HG03139 (cell line): Measurements from ENCODE around the gene NECTIN2.
A peak's percentile ranks its signal among the peaks of the same experiment; 100 is the strongest.

Experiments
- ATAC-seq: cut with Tn5 transposase; IDR thresholded peaks from one replicate; pipeline ENCODE4 v1.9.1; 2021; ENCODE audit not compliant: unreplicated experiment

The NECTIN2 gene

GRCh38 chr19:44845612-44846454 lies at the start of gene NECTIN2:
TSS of gene NECTIN2 (plus strand) at chr19:44846297. CDS start at chr19:44846526, 229 bp downstream.
- no peak for ATAC-seq

DNA sequence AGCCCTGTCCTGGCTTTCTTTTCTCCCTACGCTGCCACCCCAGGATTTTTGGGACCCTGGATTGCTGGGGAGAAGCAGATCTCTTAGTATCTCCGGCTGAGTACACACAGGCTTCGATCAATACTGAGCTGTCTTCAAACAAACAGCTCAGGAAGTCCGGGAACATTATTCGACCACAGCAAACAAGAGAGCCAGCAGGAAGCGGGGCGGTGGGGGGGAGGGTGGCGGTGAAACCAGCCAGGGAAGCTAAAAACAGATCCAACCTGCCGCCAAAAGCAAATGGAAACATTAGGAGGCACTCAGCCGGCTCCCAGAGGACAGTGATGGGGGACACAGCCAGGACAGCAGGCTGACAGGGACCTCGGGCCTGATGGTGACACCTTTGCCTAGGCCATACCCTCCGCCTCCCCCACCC lies 49.4 kb upstream of the NECTIN2 start:
- no peak for ATAC-seq

GRCh38 chr19:44799627-44800346 lies 46.3 kb upstream of the NECTIN2 start:
- no peak for ATAC-seq

- ATAC-seq: peak; percentile 71
These were observed 45.6 kb upstream of the NECTIN2 start for GRCh38 chr19:44800461-44800860.

DNA sequence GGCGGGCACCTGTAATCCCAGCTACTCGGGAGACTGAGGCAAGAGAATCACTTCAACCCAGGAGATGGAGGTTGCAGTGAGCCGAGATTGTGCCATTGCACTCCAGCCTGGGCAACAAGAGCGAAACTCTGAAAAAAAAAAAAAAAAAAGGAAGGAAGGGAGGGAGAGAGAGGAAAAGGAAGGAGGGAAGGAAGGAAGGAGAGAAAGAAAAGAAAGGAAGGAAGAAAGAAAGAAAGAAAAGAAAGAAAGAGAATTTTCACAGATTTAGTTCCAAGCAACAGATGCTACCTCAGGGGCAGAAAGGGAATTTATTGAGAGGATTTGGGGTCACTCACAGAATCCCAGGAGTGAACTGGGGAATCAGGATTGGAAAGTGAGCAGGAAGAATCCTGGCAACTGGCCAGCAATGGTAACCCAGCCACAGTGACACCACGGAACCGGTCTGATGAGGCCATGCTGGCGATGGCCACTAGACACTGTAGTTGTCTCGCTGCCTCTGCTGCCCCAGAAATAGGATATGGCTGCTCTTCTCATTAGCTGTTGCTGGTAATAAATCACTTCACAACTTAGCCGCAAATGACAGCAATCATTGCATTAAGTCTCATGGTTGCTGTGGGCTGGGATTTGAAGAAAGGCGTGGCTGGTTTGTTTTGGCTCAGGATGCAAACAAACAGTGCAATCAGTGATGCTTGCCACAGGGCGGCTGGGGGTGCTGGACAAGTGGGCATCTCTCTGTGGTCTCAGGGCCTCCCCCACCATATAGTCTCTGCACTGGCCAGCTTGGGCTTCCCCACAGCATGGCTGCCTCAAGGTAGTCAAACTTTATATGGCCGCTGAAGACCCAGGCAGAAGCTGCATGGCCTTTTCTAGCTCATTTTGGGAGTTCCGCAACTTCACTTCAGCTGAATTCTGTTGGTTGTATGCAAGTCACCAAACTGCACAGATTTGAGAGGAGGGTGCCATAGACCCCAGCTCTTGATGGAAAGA lies 42.4 kb upstream of the NECTIN2 start:
- no peak for ATAC-seq

DNA sequence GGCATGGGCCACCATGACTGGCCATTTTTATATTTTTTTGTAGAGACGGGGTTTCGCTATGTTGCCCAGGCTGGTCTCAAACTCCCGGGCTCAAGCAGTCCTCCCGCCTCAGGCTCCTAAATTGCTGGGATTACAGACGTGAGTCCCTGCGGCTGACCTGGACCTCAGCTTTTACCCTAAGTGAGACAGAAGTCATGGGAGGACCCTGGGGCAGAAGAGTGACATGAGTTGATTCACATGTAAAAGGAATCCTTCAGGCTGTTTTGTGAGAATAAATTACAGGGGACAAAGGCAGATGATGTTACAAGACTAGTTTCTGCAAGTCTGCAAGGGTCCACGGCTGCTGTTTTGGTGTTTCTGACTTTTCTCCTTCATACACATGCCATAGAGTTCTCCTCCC lies 39.8 kb upstream of the NECTIN2 start:
- no peak for ATAC-seq

DNA sequence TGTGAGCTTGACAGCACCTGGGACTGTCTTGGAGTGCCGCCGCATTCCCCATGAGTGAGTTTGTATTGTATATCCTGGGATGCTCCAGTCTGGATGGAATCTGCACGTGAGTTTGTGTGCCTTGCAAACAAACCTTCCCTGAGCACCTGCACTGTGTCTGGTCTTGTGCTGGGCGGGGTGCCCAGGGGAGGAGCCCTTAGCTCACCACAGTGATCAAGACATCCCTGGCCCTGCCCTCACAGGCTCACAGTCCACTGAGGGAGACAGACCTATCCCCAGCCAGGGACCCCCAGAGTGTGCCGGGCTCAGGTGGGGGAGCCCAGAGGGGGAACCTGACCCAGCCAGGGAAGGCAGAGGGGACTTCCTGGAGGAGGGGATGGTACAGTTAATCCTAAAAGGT lies 38.9 kb upstream of the NECTIN2 start:
- ATAC-seq: no peak

GRCh38 chr19:44807652-44808462 lies 38.2 kb upstream of the NECTIN2 start:
- no peak for ATAC-seq

DNA sequence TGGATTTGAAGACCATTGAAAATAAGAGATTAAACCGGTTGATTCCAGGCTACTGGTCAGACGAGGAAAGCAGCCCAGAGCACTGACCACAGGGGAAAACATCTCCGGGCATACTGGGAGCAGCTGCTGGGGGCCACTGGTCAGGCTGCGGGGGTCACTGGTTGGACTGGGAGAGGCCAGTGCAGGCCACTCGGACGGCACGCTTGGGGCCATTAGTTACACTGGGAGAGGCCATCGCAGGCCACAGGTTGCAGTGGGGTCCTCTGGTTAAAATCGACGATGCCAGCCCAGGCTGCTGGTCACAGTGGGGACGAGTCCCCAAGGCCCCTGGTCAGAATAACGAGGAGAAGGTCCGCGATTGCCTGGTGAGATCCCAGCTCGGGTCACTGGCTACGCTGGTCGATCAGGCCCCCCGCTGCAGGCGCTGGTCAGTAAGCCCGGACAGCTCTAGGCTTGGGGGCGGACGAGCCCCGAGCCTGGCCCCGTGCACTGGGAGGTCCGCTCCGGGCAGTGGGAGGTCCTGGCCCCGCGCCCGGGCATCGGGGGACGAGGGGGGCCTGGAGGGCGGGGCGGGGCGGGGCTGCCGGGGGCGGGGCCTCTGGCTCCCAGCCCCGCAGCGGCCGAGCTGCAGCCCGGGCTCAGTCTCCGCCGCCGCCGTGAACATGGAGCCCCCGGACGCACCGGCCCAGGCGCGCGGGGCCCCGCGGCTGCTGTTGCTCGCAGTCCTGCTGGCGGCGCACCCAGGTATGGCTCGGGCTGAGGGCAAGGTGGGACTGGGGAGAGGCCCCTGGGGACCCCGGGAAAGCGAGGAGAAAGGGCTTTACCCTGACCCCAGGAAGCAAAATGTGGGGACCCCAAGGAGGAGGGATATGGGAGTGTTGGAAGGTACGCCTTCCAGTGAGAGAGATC lies 37.4 kb upstream of the NECTIN2 start, which contains the start of gene BCAM:
TSS of gene BCAM (plus strand) at position 641 of the 909 bp plus-strand sequence. CDS start at position 663, 22 bp downstream.
- no peak for ATAC-seq

DNA sequence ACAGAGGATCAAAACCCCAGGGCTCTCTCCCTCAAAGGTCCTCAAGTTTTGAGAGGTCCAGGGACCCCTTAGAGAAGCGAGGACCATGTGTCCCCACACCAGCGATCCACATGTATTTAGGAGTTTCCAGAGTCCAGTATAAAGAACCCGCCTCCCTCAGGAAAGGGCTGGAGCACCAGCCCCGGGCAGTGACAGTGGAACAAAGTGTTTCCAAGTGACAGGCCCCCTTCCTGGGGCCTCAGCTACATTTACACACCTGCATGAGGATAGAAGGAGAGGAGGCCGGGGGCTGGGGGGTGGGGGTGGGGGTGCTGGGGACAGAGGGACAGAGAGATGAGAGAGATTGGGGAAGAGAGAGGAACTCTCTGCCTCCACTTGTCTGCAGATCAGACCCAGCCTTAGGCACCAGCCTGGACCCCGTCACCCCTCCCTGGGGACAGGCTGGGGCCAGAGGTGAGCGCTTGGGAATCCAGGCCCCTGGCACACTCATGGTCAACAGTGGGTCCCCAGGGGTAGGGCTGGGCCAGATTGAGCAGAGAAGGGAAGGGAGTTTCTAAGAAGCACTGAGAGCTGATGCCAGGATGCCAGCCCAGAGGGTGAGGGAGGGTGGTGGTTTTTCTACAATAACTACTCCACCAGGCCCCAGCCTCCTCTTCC lies 36.4 kb upstream of the NECTIN2 start:
- no peak for ATAC-seq

DNA sequence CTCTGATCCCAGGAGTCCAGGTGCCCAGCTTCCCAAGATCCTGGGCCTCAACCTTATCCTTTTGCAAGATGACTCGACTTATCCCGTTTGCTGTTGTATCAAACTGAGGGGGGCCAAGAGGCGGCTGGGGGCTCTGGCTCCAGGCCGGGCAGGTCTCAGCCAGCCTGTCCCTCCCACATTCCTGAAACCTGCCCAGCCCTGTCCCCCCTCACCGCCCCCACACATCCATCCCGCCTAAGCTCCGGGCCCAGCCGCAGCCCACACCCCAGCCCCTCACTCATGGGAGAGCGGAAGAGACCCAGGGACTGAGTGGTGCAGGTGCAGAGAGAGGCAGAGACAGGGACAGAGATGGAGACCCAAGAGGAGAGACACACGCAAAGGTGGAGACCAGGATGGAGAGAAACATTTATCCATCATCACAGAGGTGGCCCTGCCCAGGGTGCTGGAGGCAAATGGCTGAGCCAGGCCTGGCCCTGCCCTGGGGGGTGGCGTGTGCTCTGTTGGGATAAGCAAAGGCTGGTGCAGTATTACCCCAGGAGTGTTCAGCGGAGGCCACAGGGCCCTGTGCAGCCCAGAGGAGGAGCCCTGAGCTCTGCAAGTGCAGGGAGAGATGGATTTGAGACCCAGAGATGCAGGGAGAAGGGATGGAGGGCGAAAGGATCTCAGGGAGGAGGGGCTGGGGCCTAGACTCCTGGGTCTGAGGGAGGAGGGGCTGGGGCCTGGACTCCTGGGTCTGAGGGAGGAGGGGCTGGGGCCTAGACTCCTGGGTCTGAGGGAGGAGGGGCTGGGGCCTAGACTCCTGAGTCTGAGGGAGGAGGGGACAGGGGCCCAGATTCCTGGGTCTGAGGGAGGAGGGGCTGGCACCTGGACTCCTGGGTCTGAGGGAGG lies 35.6 kb upstream of the NECTIN2 start:
- ATAC-seq: no peak

DNA sequence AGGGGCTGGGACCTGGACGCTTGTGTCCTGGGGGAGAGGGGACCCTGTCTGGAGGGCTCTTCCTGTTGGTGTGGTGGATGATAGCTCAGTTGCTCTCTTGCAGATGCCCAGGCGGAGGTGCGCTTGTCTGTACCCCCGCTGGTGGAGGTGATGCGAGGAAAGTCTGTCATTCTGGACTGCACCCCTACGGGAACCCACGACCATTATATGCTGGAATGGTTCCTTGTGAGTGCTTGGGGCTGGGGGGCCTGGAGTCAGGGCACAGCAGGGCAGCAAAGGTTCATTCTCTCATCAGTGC lies 35.0 kb upstream of the NECTIN2 start:
- ATAC-seq: no peak

- no peak for ATAC-seq
These were observed 33.9 kb upstream of the NECTIN2 start for GRCh38 chr19:44812142-44812718.

DNA sequence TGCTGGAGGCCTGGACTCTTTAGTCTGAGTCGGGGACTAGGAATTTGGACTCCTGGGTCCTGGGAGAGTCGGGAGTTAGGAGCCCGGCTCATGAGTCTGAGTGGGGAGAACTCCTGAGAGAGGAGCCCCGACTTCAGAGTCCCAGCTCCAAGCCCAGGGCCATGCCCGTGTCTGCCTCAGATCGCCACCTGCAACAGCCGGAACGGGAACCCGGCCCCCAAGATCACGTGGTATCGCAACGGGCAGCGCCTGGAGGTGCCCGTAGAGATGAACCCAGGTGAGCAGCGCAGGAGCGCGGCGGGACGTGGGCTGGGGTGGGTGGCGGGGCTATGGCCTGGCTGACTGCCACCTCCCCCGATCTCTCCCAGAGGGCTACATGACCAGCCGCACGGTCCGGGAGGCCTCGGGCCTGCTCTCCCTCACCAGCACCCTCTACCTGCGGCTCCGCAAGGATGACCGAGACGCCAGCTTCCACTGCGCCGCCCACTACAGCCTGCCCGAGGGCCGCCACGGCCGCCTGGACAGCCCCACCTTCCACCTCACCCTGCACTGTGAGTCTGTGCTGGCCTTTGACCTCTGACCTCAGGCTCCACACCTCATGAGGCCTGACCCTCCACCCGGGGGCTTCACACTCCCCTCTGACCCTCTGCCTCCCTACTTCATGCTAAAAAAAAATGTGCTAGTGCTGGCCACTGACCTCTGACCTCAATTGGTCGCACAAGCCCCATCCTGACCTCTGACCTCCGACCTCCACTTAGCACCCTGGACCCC lies 32.8 kb upstream of the NECTIN2 start:
- no peak for ATAC-seq

DNA sequence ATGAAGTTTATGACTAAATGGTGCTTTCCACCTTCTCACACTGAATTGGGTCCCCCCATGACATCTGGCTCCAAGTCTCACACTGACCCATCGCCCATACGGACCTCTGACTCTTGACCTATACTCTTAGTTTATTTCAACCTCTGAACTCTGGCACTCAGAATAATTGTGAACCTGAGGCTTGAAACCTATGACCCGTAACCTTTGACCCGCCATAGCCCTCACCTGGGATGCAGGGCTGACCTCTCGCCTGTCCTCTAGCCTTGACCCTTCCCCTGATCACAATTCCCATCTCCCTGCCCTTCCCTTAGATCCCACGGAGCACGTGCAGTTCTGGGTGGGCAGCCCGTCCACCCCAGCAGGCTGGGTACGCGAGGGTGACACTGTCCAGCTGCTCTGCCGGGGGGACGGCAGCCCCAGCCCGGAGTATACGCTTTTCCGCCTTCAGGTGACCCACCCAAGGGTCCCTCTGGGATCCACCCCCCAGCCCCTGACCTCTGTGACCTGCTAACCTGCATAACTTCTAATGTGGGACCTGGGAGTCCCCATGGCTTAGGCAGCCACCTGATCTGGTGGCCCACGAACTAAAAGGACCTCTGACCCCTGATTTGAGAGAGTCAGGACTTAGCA lies 32.1 kb upstream of the NECTIN2 start:
- no peak for ATAC-seq

GRCh38 chr19:44814517-44814916 lies 31.6 kb upstream of the NECTIN2 start:
- ATAC-seq: no peak
